DMS53 (cell line): ENCODE results near the gene PRTG.
"Not testable (repeated sequence)": the region's sequence is repeated elsewhere in the genome, so short reads cannot be mapped to it uniquely, and the experiment has no call there.

Experiments
- DNase-seq: peaks from one replicate; lab custom pipeline; 2025; lab: John Stamatoyannopoulos, UW

PRTG gene

GRCh38 chr15:55742498-55742926, 440 bp downstream of the PRTG start:
- peak; percentile 69 for DNase-seq

DNA sequence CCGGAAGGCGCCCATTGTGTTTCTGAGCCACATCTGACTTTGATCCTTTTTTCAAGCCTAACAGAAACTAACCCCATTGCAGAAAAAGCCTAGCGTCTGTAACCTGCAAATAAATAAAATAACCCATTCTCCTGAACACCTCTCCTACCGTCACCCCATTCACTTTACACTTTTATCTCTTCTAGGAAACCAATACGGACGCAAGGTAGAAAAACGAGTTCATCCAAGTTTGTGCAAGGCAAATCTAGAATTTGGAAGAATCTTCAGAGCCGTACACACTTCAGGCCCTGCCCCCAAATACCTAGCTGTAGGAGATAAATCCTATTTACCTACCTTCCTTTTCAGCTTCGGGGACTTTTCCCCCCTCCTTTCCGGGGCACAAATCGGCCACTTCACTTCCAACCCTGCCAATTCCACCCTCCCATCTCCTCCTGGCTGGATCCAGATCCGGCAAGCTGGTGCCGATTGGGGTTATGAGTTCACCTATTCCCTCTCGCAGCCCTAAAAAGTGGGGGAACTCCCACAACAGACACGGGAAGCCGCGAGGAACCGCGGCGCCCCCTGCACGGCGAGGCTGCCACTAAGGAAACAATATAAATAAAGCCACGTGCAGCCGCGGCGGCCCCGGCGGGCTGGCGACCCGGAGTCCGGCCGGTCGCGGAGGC, 987 bp downstream of the PRTG start:
- DNase-seq = peak; percentile 55

GRCh38 chr15:55740981-55741832, 1.7 kb downstream of the PRTG start:
- DNase-seq = no peak

- DNase-seq = no peak
Measured at GRCh38 chr15:55740359-55740878, 2.5 kb downstream of the PRTG start.

DNA sequence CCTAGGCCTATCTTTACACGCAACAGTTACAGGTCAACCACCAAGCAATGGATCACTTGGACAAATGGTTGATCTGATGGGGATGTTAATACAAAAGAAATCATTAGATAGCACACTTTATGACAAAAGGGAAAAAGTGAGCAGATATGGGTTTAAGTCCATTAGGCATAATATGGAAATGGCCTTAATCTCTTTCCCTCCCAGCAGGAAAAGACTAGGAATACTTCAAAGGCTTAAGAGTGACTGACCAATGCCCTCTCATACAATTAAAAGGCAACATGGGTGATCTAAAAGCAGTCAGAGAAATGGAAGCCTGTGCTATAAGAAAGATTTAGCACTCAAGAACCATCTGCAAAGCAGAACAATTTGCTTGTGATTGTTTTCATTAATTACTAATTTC, 3.3 kb downstream of the PRTG start:
- DNase-seq = no peak

GRCh38 chr15:55738715-55739114, 4.2 kb downstream of the PRTG start:
- DNase-seq = no peak

DNA sequence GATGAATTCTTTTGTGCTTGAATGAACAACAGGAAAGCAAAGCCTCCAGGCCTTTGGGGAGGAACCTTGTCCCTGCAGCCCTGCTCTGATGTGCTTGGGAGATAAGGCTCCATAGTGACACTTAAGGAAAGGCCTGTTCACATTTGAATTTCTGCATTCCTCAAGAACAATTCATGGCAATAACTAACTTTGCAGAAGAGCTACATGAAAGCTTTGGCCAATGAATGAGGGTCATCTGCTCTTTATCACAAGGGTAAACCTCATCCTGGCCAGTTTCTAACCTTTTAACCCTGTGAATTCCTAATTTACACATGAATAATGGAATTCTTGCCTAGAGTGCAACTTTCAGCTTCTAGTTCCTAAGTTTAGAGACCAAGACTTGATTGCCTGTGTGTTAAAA, 5.6 kb downstream of the PRTG start:
- no peak for DNase-seq

- DNase-seq = no peak
Measured at GRCh38 chr15:55736756-55737155, 6.2 kb downstream of the PRTG start.

DNA sequence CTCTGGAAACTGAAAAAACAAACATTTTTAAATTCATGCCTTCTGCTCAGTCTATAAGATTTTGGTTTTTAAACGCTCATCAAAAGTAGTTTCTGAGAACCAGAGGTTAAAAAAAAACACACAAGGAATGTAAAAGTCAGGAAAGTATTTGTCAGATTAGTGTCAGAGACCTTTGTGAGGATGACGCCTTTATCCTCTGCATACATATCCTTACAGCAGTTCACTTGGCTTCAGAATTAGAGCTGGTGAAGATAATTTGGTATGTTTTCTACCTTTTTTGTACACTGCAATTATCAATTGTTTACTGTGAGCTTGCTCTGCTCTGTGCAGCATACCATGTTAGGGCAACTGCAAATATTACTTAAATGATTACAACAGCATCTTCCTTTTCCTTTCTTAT, 8.3 kb downstream of the PRTG start:
- no peak for DNase-seq

- not testable (repeated sequence) for DNase-seq
Measured at GRCh38 chr15:55733461-55733860, 9.5 kb downstream of the PRTG start.

GRCh38 chr15:55721554-55722185, 21.3 kb downstream of the PRTG start:
- no peak for DNase-seq

DNA sequence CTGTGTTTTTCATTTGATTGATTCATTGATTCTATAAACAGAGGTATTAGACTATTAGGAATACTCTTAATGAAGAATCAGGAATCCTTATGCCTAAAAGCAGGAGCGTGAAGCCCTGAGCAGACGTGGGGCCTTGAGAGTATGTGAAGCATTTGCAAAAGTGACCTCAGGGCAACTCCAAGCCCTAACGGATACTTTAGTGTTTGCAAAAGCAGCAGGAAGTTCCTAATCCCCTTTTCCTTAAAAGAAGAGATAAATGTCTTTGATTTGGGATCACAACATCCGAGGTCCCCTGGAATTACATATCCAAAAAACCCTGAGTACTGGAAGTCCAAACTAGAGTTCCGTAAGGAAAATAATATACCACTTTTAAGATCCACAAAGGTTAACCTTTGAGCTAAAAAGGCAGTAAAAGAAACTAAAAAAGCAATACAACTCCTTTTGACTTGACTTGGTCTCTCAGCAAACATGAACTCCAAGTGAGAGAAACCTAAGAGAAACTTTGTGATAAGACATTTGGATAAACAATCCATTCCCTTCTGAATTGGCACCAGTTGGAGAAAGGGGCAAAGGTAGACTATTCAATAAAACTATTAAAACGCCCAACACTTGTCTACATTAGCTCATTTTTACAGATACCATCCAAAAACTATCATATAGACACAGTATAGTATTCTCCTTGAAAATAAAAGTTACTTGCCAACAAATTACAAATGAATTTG, 27.4 kb downstream of the PRTG start:
- DNase-seq = no peak

DNA sequence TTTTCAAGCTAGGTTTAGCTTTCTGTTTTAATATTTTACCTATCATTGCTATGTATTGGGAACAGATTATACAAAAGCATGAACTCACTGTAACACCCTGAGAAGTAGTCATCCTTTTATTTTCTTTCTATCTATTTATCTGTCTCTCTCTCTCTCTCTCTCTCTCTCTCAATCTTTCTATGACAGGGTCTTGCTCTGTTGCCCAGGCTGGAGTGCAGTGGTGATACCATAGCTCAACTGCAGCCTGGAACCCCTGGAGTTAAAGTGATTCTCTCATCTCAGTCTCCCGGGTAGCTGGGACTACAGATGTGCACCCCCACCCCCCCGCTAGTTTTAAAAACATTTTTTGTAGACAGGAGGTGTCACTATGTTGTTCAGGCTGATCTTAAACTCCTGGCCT, 28.9 kb downstream of the PRTG start:
- DNase-seq = no peak

DNA sequence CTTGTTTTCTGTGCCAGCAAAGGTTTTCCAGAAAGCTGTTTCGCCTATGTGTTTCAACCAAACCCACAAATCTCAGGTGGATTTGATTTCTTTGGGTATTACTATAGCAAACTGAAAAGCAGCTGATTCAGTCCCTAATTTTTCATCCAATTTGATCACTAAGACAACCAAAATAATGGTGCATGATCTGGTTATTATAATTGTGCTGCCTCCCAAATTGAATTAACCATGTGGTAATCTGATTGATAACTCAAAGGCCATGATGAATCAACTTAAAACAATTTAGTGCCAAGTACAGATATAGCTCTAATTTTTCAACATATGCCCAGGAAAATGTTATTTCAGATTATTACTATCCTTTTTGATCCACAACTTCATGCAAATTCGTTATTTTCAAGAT, 30.6 kb downstream of the PRTG start:
- DNase-seq = no peak

DNA sequence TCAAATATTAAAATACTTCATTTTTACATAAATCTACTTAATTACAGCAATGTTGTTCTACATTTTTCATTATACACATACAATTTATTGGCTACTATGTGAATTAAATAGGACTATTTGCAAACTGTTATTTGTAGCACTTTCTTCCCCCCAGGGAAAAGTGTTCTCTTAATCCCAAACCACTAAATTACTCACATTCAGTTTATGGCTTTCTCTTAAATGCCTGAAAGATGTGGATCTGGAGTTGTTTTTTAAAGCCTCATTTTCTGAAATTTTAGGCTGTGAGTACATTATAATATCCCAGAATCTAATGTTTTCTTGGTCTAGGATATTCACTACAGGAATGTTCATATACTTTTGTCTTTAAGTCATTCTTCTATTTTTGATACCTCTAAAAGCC, 32.7 kb downstream of the PRTG start:
- no peak for DNase-seq

GRCh38 chr15:55709458-55709857, 33.5 kb downstream of the PRTG start:
- no peak for DNase-seq

DNA sequence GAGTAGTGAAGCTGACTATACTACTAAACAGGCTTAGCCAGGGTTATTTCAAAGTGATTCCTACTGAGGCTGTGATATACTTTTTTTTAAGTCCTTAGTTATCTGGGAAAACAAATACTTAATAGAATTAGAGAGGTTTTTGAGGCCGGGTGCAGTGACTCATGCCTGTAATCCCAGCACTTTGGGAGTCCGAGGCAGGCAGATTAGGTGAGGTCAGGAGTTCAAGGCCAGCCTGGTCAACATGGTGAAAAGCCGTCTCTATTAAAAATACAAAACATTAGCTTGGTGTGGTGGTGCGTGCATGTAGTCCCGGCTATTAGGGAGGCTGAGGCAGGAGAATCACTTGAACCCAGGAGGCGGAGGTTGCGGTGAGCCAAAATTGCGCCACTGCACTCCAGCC, 34.2 kb downstream of the PRTG start:
- no peak for DNase-seq

GRCh38 chr15:55707951-55708350, 35.0 kb downstream of the PRTG start:
- no peak for DNase-seq

- no peak for DNase-seq
Measured at GRCh38 chr15:55707518-55707917, 35.4 kb downstream of the PRTG start.

DNA sequence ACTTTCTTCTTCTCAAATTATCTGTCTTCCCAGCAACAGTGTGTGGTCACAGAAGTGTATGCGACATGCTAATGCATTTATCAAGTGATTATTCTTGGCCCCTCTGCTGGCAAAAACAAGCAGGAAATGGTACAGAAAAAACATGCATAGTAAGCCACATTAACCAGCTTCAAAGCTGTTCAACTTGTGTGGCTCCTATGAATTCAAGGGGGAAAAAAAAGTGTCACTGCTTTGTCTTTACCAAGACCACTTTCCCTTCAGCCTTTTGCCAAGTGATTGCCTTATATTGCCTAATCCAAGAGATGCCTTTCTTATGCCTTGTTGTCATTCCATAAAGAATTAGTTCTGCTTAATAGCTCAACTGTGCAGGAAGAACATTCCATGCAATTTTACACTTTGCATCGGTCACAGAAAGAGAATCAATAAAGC, 39.1 kb downstream of the PRTG start:
- DNase-seq = no peak

DNA sequence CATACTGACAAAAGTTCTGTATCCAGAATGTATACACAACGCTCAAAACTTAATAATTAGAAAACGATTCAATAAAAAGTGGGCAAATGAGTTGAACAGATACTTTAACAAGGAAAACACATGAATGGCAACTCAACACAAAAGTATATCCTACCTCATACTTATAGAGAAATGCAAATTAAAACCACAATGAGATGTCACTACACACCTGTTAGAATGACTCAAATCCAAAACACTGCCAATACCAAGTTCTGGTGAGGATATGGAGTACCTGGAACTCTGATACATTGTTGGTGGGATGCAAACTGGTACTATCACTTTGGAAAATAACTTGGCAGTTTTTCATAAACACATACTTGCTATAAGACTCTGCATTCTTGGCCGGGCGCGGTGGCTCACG, 42.1 kb downstream of the PRTG start:
- no peak for DNase-seq

DNA sequence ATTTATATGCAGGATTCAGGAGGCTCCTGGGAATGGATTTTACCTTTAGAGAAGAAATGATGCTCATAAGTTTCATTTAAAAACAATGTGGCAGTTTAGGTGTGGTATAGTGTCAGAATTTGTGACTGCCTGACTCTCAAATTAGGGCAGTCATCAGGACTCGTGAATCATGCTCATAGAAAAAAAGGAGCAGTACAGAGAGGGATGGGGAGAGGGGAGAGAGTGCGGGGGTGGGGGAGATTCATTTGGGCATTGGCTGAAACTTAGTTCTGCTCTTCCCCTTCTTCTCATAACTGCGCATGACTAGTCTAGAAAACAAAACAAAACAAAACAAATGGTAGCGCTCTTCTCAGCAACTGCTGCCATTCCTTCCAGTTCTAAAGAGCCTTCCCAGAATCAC, 44.3 kb downstream of the PRTG start:
- no peak for DNase-seq
